H9 (cell line): ENCODE measurements around the gene NKD1. TPM values are rescaled to one million over a fixed set of nuclear protein-coding genes. Genes with fewer than 3 reads are reported as not detected.

Experiments
- DNase-seq: peaks from one replicate; pipeline ENCODE4 v3.0.0-alpha.2; 2017
- H2AFZ ChIP-seq: one replicate; pipeline ENCODE4 v1.6.1; 2013; ENCODE audit warnings: mild to moderate bottlenecking, low read length, control low read depth, moderate library complexity
- H2AK5ac ChIP-seq: 2 replicates; pipeline ENCODE4 v1.6.1; 2013; ENCODE audit warnings: low read length, control low read depth, mixed read lengths; ENCODE audit not compliant: insufficient read length
- H2BK120ac ChIP-seq: one replicate; pipeline ENCODE4 v1.6.1; 2013; ENCODE audit warnings: low read depth, mild to moderate bottlenecking, low read length, control low read depth, inconsistent platforms; ENCODE audit not compliant: poor library complexity, severe bottlenecking
- H2BK12ac ChIP-seq: 2 replicates; pipeline ENCODE4 v1.6.1; 2013; ENCODE audit warnings: low read length, control low read depth, mixed read lengths, low read depth; ENCODE audit not compliant: insufficient read length
- H2BK15ac ChIP-seq: 2 replicates; pipeline ENCODE4 v1.6.1; 2013; ENCODE audit warnings: low read depth, low read length, control low read depth
- H2BK20ac ChIP-seq: one replicate; pipeline ENCODE4 v1.6.1; 2013; ENCODE audit warnings: low read depth, mild to moderate bottlenecking, low read length, control low read depth, inconsistent platforms; ENCODE audit not compliant: poor library complexity, severe bottlenecking
- H2BK5ac ChIP-seq: 2 replicates; pipeline ENCODE4 v1.6.1; 2013; ENCODE audit warnings: low read length, control low read depth, mixed read lengths; ENCODE audit not compliant: insufficient read length
- H3K14ac ChIP-seq: 2 replicates; pipeline ENCODE4 v1.6.1; 2013; ENCODE audit warnings: low read length, control low read depth; ENCODE audit not compliant: insufficient read depth
- H3K18ac ChIP-seq: 2 replicates; pipeline ENCODE4 v1.6.1; 2013; ENCODE audit warnings: low read depth, mild to moderate bottlenecking, mixed read lengths, low read length, control low read depth; ENCODE audit not compliant: insufficient read length
- H3K23ac ChIP-seq: 2 replicates; pipeline ENCODE4 v1.6.1; 2013; ENCODE audit warnings: low read length, control low read depth, mixed read lengths, low read depth; ENCODE audit not compliant: insufficient read length
- H3K23me2 ChIP-seq: 2 replicates; pipeline ENCODE4 v1.6.1; 2013; ENCODE audit warnings: low read depth, mild to moderate bottlenecking, mixed read lengths, low read length, control low read depth; ENCODE audit not compliant: insufficient read length, poor library complexity, severe bottlenecking
- H3K27ac ChIP-seq: 2 replicates; pipeline ENCODE4 v1.5.1; 2013; ENCODE audit warnings: low read length, control low read depth, mixed read lengths, low read depth; ENCODE audit not compliant: insufficient read length
- H3K27me3 ChIP-seq: 2 replicates; pipeline ENCODE4 v1.6.1; 2013; ENCODE audit warnings: low read length, control low read depth, inconsistent platforms; ENCODE audit not compliant: insufficient read depth
- H3K4ac ChIP-seq: 2 replicates; pipeline ENCODE4 v1.6.1; 2013; ENCODE audit warnings: low read depth, mild to moderate bottlenecking, control low read depth, inconsistent platforms, low read length, moderate library complexity
- H3K4me1 ChIP-seq: 2 replicates; pipeline ENCODE4 v1.6.1; 2013; ENCODE audit warnings: low read length, control low read depth, inconsistent platforms; ENCODE audit not compliant: insufficient read depth
- H3K4me2 ChIP-seq: 2 replicates; pipeline ENCODE4 v1.6.1; 2013; ENCODE audit warnings: low read length, control low read depth, mixed read lengths; ENCODE audit not compliant: insufficient read length, insufficient read depth
- H3K56ac ChIP-seq: 2 replicates; pipeline ENCODE4 v1.6.1; 2013; ENCODE audit warnings: low read depth, mild to moderate bottlenecking, mixed read lengths, low read length, control low read depth; ENCODE audit not compliant: insufficient read length
- H3K79me1 ChIP-seq: 2 replicates; pipeline ENCODE4 v1.6.1; 2013; ENCODE audit warnings: low read depth, mild to moderate bottlenecking, moderate library complexity, low read length, control low read depth, inconsistent platforms; ENCODE audit not compliant: insufficient read depth, poor library complexity, severe bottlenecking
- H3K79me2 ChIP-seq: 2 replicates; pipeline ENCODE4 v1.6.1; 2013; ENCODE audit warnings: low read length, control low read depth, inconsistent platforms; ENCODE audit not compliant: insufficient read depth
- H3K9ac ChIP-seq: 2 replicates; pipeline ENCODE4 v1.6.1; 2013; ENCODE audit warnings: low read length, control low read depth, mixed read lengths; ENCODE audit not compliant: insufficient read length; ENCODE audit errors: extremely low read depth
- H3K9me3 ChIP-seq: one replicate; pipeline ENCODE4 v1.6.1; 2013; ENCODE audit warnings: low read depth, low read length, inconsistent platforms; ENCODE audit not compliant: control insufficient read depth
- H3T11ph ChIP-seq: one replicate; pipeline ENCODE4 v1.6.1; 2013; ENCODE audit warnings: mild to moderate bottlenecking, low read length, control low read depth, inconsistent platforms
- H4K20me1 ChIP-seq: one replicate; pipeline ENCODE4 v1.6.1; 2013; ENCODE audit not compliant: control insufficient read depth, insufficient read length, insufficient read depth
- H4K5ac ChIP-seq: 2 replicates; pipeline ENCODE4 v1.6.1; 2013; ENCODE audit warnings: low read depth, mild to moderate bottlenecking, mixed read lengths, low read length, control low read depth; ENCODE audit not compliant: insufficient read length
- H4K8ac ChIP-seq: replicated peaks from 2 replicates; pipeline ENCODE4 v1.6.1; 2013; ENCODE audit warnings: low read length, control low read depth, mixed read lengths, low read depth; ENCODE audit not compliant: insufficient read length
- H4K91ac ChIP-seq: 2 replicates; pipeline ENCODE4 v1.6.1; 2013; ENCODE audit warnings: low read depth, mild to moderate bottlenecking, moderate library complexity, mixed read lengths, low read length, control low read depth; ENCODE audit not compliant: insufficient read length
- H3K27ac Mint-ChIP-seq, 3 experiments: 2 replicates in 2 of 3; 3 replicates in 1 of 3; pipeline ENCODE4 v1.8.0; 2020 to 2021; ENCODE audit warnings: mixed read lengths in 3 of 3, mild to moderate bottlenecking in 1 of 3, moderate library complexity in 1 of 3
- H3K27me3 Mint-ChIP-seq: 2 replicates; pipeline ENCODE4 v1.8.0; 2021; ENCODE audit warnings: low read depth, mild to moderate bottlenecking, moderate library complexity, mixed read lengths
- H3K36me3 Mint-ChIP-seq, 3 experiments: 2 replicates in 2 of 3; 3 replicates in 1 of 3; pipeline ENCODE4 v1.8.0; 2020 to 2021; ENCODE audit warnings: low read depth in 3 of 3, mixed read lengths in 3 of 3; ENCODE audit not compliant: insufficient read depth in 1 of 3
- H3K4me1 Mint-ChIP-seq, 2 experiments: 2 replicates each; pipeline ENCODE4 v1.8.0; 2020; ENCODE audit warnings: mixed read lengths in 2 of 2
- H3K4me3 Mint-ChIP-seq, 2 experiments: 2 replicates in 1 of 2; 3 replicates in 1 of 2; pipeline ENCODE4 v1.8.0; 2020 to 2021; ENCODE audit warnings: mild to moderate bottlenecking in 2 of 2, mixed read lengths in 2 of 2, moderate library complexity in 1 of 2
- H3K9me3 Mint-ChIP-seq, 2 experiments: 2 replicates in 1 of 2; 3 replicates in 1 of 2; pipeline ENCODE4 v1.8.0; 2020; ENCODE audit warnings: mild to moderate bottlenecking in 2 of 2, mixed read lengths in 2 of 2, moderate library complexity in 1 of 2
- CTCF ChIP-seq: fragments of 200-600 bp; sonication (generic); conservative IDR thresholded peaks from 3 replicates; pipeline ENCODE4 v1.8.0; 2021; ENCODE audit warnings: antibody characterized with exemption, mild to moderate bottlenecking
- WGBS: extraction: QIAGEN DNeasy Blood & Tissue Kit; methylation state at CpG from one replicate; pipeline ENCODE4 v1.1.7; 2013; ENCODE audit warnings: missing lambda C conversion rate, low lambda C conversion rate, mixed read lengths; ENCODE audit not compliant: insufficient read length; ENCODE audit errors: extremely low coverage; 5-methylcytosine and 5-hydroxymethylcytosine counted together
- total RNA-seq: library from RNA; stranded (reverse); gene quantifications from 2 replicates; pipeline ENCODE4 v1.2.1, GENCODE V29; 2021

NKD1 gene
- total RNA-seq, 1 experiment from 2014 or later, result 1.9 TPM

GRCh38 chr16:50570354-50570753, 22.2 kb downstream of the NKD1 start:
- TF ChIP-seq CTCF, result no peak
- Histone ChIP-seq H2BK5ac (no peak overlapping the region), H4K8ac (no peak overlapping the region), H2BK15ac (no peak overlapping the region), H3K27me3 (no peaks in the 10 kb centered on the region), H2AFZ (no peak overlapping the region), H3K4me2 (no peak overlapping the region), H3K18ac (no peak overlapping the region), H3K4me1 (peaks cover 3% of the 10 kb centered on the region; the same call in 1 of the 2 replicates), H4K5ac (no peak overlapping the region), H3K56ac (no peak overlapping the region), H3K4ac (no peak overlapping the region), H3K23me2 (no peaks in the 10 kb centered on the region), H3K9me3 (no peaks in the 10 kb centered on the region), H3K79me2 (no peaks in the 10 kb centered on the region), H3K9ac (no peak overlapping the region), H2BK20ac (no peak overlapping the region), H3T11ph (no peak overlapping the region), H4K91ac (no peak overlapping the region), H3K14ac (no peak overlapping the region), H3K23ac (no peak overlapping the region), H2AK5ac (no peak overlapping the region), H2BK120ac (no peak overlapping the region), H2BK12ac (no peak overlapping the region), H3K27ac (no peak overlapping the region), H4K20me1 (no peaks in the 10 kb centered on the region), H3K79me1 (no peaks in the 10 kb centered on the region)
- WGBS, result no CpG with 5 or more reads among the region's 7 CpGs
- Mint-ChIP-seq H3K4me3 (no peak overlapping the region), H3K9me3 (no peaks in the 10 kb centered on the region), H3K36me3 (peaks cover 0 to 5% (median 3%) of the 10 kb centered on the region in 3 experiments; a peak in 2 of 7 replicates), H3K27ac (no peak overlapping the region), H3K4me1 (peaks cover 23 to 32% of the 10 kb centered on the region in 2 experiments), H3K27me3 (no peaks in the 10 kb centered on the region; the same call in 1 of the 2 replicates)
- DNase-seq, result no peak
